HG02798 (cell line): ENCODE measurements around the gene DLGAP1.

Source experiments
- ATAC-seq: cut with Tn5 transposase; IDR thresholded peaks from one replicate; pipeline ENCODE4 v1.9.1; 2021; ENCODE audit warnings: mild to moderate bottlenecking; ENCODE audit not compliant: unreplicated experiment, poor library complexity

DLGAP1 gene

GRCh38 chr18:3806656-3807055, 648.5 kb downstream of the DLGAP1 start:
- ATAC-seq, result no peak

- ATAC-seq, result no peak
Measured at GRCh38 chr18:3804336-3804735, 650.8 kb downstream of the DLGAP1 start.

GRCh38 chr18:3803350-3803749, 651.8 kb downstream of the DLGAP1 start:
- no peak for ATAC-seq

GRCh38 chr18:3799515-3799914, 655.6 kb downstream of the DLGAP1 start:
- no peak for ATAC-seq

GRCh38 chr18:3798032-3798431, 657.1 kb downstream of the DLGAP1 start:
- no peak for ATAC-seq

DNA sequence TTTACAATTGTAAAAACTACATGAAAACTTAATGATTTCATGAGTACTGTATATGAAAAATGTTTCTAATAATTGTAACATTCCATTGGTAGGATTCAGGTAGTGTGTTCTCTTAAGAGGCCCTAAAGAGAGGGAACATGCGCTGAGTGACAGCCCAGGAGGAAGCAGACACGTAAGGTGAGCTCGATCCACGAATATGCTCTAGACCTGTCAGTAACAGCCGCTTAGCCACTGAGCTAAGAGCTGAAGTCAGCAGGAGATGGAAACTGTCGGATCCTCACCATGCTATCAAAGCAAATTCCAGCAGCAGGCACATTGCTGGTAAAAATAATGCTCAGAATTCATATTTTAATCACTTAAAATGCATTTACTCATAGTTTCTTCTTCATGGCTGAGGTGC, 658.7 kb downstream of the DLGAP1 start:
- no peak for ATAC-seq

DNA sequence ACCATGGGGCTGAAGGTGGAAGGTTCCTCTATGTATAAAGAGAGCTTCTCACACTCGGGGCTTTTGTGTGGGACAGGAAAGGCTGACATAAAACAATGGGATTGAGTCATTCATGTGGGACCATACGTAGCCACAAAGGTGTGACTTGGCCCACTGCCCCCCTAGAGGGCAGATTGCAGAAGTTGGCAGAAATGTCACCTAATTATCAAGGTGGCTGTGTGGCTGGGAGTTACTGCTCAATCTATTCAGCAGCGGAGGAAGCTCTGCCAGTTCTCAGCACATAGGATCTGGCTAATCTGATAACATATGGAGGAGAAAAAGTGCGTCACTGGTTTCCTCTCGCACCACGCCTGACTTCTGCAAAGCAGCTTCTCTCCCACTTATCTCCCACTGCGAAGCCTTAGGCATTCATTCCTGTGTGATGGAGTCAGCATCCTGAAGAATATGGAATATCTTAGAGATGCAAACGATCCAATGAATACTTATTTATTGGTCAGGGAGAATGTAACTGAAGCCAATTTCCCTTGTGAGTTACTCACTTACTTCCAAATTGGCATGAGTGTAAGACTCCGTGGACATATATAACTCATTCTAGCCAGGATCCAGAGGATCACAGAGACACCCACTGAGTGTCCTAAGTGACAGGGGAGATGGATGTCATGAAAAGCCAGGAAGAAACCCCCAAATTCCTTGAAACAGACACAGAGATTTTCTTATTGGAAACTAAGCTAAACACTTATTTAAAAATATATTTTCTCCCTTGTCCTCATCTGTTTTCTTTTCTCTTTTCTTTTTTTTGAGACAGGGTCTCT, 660.4 kb downstream of the DLGAP1 start:
- no peak for ATAC-seq

DNA sequence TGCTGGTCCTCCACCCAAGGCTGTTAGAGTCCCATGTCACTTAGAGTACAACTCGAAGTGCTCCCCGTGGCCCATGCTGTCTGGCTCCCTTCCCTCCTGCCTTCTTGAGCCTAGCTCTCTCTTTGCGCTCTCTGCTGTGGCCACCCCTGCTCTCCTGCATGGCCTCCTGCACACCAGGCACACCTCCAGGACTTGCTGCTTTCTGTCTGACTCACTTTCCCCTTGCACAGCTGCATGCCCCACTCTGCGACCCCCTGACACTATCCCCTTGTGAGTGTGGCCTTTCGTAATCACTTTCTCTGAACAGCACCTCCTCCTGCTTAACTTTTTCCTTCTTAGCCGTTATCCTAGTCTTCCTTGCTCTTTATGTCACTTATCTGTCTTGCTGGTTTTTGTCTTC, 661.6 kb downstream of the DLGAP1 start:
- ATAC-seq, result no peak

GRCh38 chr18:3793111-3793510, 662.0 kb downstream of the DLGAP1 start:
- ATAC-seq, result no peak

DNA sequence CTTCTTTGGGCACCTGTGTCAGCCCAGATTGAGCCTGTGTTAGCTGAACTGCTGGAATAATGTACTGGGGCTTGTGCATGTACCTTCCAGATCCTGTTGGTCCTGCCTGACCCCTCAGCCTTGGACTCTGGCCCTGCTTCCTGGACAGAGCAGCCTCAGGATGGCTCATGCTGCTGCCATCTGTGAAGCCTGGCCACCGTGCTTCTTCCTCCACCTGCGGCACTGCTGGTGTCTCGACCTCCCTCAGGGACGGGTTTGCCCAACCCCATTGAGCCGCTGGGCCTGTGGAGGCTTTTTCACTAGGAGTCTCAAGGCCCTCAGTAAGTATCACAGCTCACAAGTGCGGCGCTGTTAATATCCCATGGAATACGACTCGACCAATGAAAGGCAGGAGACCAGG, 662.4 kb downstream of the DLGAP1 start:
- ATAC-seq, result no peak

DNA sequence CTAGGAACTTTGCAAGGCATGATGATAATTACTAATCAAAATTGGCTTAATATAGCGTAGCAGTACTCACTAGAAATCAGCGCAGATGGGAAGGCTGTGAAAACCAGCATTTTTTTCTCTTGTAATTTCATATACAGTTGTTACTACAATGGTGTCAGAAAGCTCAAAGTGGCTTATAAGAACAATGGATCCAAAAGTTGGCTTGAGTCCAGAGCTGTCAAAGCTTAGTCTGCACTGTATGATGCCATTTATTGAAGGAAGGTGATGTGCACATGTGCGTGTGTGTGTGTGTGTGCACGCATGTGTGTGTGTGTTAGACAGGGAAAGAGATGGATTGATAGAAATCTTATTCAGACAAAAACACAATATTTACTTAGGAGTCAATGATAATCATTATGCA, 663.9 kb downstream of the DLGAP1 start:
- no peak for ATAC-seq

- no peak for ATAC-seq
Measured at GRCh38 chr18:3790703-3791102, 664.4 kb downstream of the DLGAP1 start.

GRCh38 chr18:3789525-3789924, 665.6 kb downstream of the DLGAP1 start:
- ATAC-seq, result no peak

- ATAC-seq, result no peak
Measured at GRCh38 chr18:3784949-3785348, 670.2 kb downstream of the DLGAP1 start.

GRCh38 chr18:3782901-3783300, 672.2 kb downstream of the DLGAP1 start:
- ATAC-seq, result no peak

- no peak for ATAC-seq
Measured at GRCh38 chr18:3777719-3778118, 677.4 kb downstream of the DLGAP1 start.

DNA sequence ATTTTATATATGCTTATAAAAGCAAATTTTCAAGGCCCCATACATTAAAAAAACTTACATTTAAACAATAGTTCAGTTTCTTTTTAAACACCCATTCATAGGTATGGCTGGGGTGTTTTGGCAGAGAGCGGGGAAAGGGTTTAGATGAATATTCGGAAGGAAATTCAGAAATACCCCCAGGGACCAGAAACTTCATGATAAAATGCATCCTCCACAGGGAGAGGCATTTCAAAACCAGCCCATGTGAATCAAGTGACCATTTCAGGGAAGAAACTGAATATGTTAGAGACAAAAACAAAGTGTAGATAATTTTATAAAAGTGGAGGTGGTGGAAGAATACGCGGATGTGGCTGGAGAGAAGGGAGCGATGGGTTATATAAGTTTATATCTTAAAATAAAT, 678.0 kb downstream of the DLGAP1 start:
- no peak for ATAC-seq

- ATAC-seq, result no peak
Measured at GRCh38 chr18:3775996-3776395, 679.1 kb downstream of the DLGAP1 start.

GRCh38 chr18:3773303-3773702, 681.8 kb downstream of the DLGAP1 start:
- no peak for ATAC-seq

GRCh38 chr18:3771121-3771971, 683.8 kb downstream of the DLGAP1 start:
- peak; percentile 98 for ATAC-seq

- no peak for ATAC-seq
Measured at GRCh38 chr18:3761266-3761665, 693.8 kb downstream of the DLGAP1 start.

- ATAC-seq, result no peak
Measured at GRCh38 chr18:3760741-3761140, 694.4 kb downstream of the DLGAP1 start.
